Measurements from ENCODE around the gene EVA1C. TPM values are rescaled to one million over a fixed set of nuclear protein-coding genes. Genes with fewer than 3 reads are reported as not detected.
"Not testable (repeated sequence)": the region's sequence is repeated elsewhere in the genome, so short reads cannot be mapped to it uniquely, and the experiment has no call there.

EVA1C gene
- total RNA-seq, 2 donors from 2014 or later, result 45.7 to 48.6 TPM

DNA sequence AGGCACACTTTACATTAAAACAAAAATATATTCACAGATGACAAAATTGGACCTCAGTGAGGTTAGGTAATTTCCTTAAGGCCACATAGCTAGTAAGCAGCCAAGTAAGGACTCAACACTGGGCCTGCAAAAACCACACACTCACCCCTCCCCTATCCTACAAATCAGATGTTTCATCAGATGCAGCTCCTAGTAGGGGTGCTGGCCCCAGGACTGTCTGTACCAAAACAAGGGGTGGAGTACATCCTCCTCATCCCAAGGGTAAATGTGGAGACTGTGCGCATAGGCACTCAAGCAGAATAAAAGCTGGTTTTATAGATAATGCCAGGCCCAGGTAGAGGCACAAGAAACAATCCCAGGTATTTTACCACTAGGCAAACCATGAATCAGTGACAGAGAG, 45.3 kb upstream of the EVA1C start:
- peak overlapping the region; percentile 85 to 91 for H3K27ac ChIP-seq

DNA sequence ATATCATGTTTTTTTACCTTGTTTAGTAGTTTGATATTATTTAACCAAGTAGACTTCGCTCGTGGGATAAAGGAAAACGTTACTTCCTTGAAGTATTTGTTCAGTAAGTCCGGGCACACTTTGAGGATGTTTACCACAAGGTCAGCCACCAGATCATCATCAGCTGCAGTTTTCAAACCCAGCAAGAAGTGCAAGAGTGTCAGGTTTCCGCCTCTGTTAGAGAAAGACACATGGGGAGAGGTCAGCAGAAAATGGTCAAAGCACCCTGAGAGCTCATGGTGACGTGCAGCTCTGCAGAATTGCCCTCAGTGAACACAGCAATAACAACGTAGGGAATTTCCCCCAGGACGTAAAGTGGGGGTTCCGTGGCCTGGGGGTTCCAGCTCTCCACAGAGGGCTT, 44.1 kb upstream of the EVA1C start:
- Histone ChIP-seq H3K9me3 (no peaks in the 10 kb centered on the region), H3K4me1 (replicated peaks) (peaks cover 34% of the 10 kb centered on the region), H3K27me3 (replicated peaks; ENCODE audit: insufficient read depth) (no peaks in the 10 kb centered on the region), H3K36me3 (no peaks in the 10 kb centered on the region), H3K27ac (peak overlapping the region; percentile 85 to 91), H3K4me3 (no peak overlapping the region)
- DNase-seq (ENCODE audit: low spot score), result no peak
- TF ChIP-seq POLR2AphosphoS5 (IDR thresholded peaks at IDR 0.05), result peak; percentile 42
- no peak for TF ChIP-seq POLR2A (IDR thresholded peaks at IDR 0.05)
- 59% methylated on average over 9 of the region's 9 CpGs for WGBS
- intact Hi-C loops (cut with DNase I), result no loop called here

More for the DNA sequence above, 45.3 kb upstream of the EVA1C start:
- TF ChIP-seq, protein P1, sequence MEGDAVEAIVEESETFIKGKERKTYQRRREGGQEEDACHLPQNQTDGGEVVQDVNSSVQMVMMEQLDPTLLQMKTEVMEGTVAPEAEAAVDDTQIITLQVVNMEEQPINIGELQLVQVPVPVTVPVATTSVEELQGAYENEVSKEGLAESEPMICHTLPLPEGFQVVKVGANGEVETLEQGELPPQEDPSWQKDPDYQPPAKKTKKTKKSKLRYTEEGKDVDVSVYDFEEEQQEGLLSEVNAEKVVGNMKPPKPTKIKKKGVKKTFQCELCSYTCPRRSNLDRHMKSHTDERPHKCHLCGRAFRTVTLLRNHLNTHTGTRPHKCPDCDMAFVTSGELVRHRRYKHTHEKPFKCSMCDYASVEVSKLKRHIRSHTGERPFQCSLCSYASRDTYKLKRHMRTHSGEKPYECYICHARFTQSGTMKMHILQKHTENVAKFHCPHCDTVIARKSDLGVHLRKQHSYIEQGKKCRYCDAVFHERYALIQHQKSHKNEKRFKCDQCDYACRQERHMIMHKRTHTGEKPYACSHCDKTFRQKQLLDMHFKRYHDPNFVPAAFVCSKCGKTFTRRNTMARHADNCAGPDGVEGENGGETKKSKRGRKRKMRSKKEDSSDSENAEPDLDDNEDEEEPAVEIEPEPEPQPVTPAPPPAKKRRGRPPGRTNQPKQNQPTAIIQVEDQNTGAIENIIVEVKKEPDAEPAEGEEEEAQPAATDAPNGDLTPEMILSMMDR (IDR thresholded peaks at IDR 0.05), result no peak
- peak; percentile 78 for TF ChIP-seq POLR2AphosphoS5 (IDR thresholded peaks at IDR 0.05)
- Histone ChIP-seq H3K4me3 (no peak overlapping the region), H3K4me1 (replicated peaks) (peaks cover 31% of the 10 kb centered on the region), H3K36me3 (peaks cover 3 to 5% of the 10 kb centered on the region in 2 donors), H3K9me3 (no peaks in the 10 kb centered on the region), H3K27me3 (replicated peaks; ENCODE audit: insufficient read depth) (no peaks in the 10 kb centered on the region)
- 27% methylated on average over 1 of the region's 1 CpG for WGBS
- DNase-seq (ENCODE audit: low spot score), result peak; percentile 66
- intact Hi-C loops (cut with DNase I), result no loop called here

DNA sequence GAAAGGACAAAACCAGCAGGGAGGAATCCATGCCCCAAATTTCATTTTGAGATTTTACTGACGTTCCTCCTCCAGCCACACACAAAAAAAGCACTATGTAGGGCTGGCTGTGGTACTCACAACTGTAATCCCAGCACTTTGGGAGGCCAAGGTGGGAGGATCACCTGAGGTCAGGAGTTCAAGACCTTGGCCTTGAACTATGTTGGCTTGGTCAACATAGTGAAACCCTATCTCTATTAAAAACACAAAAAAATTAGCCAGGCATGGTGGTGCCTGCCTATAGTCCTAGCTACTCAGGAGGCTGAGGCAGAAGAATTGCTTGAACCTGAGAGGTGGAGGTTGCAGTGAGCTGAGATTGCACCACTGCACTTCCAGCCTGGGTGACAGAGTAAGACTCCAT, 43.5 kb upstream of the EVA1C start:
- not testable (repeated sequence) for H3K36me3 ChIP-seq

DNA sequence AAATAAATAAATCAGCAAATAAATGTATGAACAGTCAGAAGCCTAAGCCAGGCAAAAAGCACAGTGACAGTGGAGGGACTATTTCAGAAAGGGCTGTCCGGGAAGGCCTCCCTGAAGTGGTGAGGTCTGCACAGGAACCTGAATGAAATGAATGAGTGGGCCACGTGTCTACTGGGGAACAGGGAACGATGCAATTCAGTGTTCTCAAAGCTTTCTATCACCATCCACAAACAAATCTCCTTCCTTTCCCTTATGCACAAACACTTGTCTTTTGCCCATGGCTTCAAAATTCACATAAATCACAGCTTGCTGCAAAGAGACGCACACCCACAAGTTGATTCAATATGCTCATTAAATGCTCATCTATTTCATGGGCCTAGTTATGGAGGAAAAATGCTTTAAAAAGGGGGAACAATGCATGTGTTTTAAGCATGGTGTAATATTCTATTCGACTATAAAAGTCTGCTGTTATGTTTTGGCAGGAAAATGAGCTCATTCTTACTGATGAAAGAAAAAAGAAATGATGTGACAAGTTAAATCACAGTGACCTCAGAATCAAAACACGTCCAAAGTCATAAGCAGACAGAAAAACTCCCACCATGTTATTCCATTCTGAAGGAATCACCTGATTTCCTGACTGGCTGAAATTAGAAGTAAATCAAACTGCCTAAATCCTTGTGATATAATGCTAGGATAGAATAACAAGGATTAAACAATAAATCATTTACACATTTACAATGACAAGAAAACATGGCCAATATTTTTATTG, 41.3 kb upstream of the EVA1C start:
- Histone ChIP-seq H3K27ac (peak overlapping the region; percentile 85 to 91), H3K36me3 (no peaks in the 10 kb centered on the region), H3K4me3 (no peak overlapping the region), H3K4me1 (replicated peaks) (peaks cover 28% of the 10 kb centered on the region), H3K9me3 (no peaks in the 10 kb centered on the region), H3K27me3 (replicated peaks; ENCODE audit: insufficient read depth) (no peaks in the 10 kb centered on the region)
- no peak for DNase-seq (ENCODE audit: low spot score)
- 30% methylated on average over 6 of the region's 6 CpGs for WGBS
- TF ChIP-seq POLR2A (IDR thresholded peaks at IDR 0.05) (no peak), POLR2AphosphoS5 (IDR thresholded peaks at IDR 0.05) (no peak)
- TF ChIP-seq, protein P1 (IDR thresholded peaks at IDR 0.05), result no peak
- intact Hi-C loops (cut with DNase I), result loop anchor here (5.0 to 10.0 kb wide), 3 partner anchors 44 to 434 kb away; partner anchors contain the start of gene MIS18A

More for the DNA sequence above, 43.5 kb upstream of the EVA1C start:
- H3K9me3 ChIP-seq; intact Hi-C loops (cut with DNase I); DNase-seq (ENCODE audit: low spot score); H3K4me3 ChIP-seq; H3K27me3 ChIP-seq (replicated peaks; ENCODE audit: insufficient read depth): not testable (repeated sequence)
- H3K27ac ChIP-seq, result peak overlapping the region; percentile 85 to 91
- H3K4me1 ChIP-seq (replicated peaks), result peaks cover 34% of the 10 kb centered on the region
- 38% methylated on average over 1 of the region's 1 CpG for WGBS

DNA sequence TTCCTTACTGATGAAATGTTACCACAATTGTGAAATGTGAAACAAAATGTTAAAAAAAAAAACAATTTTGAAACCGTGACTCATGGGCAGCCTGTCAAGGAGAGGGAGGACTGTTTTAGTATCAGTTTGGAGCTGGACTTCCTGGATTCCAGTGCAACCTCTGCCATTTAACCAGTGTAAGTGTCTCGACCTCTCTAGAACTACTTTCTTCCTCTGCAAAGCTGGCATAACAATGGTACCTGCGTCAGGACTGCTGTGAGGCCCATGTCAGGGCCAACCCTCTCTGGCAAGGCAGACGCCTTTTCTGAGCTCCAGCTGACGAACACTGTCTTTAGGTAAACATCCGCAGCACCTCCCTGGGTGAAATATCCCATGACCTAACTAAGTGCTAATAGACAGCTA, 40.6 kb upstream of the EVA1C start:
- intact Hi-C loops (cut with DNase I), result loop anchor here (5.0 to 10.0 kb wide), 3 partner anchors 45 to 433 kb away; partner anchors contain the start of gene MIS18A
- 25% methylated on average over 6 of the region's 6 CpGs for WGBS
- H3K4me3 ChIP-seq, result no peak overlapping the region
- H3K36me3 ChIP-seq, result no peaks in the 10 kb centered on the region
- H3K27me3 ChIP-seq (replicated peaks; ENCODE audit: insufficient read depth), result no peaks in the 10 kb centered on the region
- DNase-seq (ENCODE audit: low spot score), result peak; percentile 86
- TF ChIP-seq POLR2A (IDR thresholded peaks at IDR 0.05) (peak; percentile 52), POLR2AphosphoS5 (IDR thresholded peaks at IDR 0.05) (peak; percentile 90)
- TF ChIP-seq, protein P1 (IDR thresholded peaks at IDR 0.05), result no peak
- H3K4me1 ChIP-seq (replicated peaks), result peaks cover 28% of the 10 kb centered on the region
- H3K9me3 ChIP-seq, result no peaks in the 10 kb centered on the region
- peak overlapping the region; percentile 85 to 91 for H3K27ac ChIP-seq
